Neural progenitor cell (in vitro differentiated cells): ENCODE measurements around the gene TMUB1. TPM values are rescaled to one million over a fixed set of nuclear protein-coding genes. Genes with fewer than 3 reads are reported as not detected.

Source experiments
- DNase-seq: peaks from one replicate; pipeline ENCODE4 v3.0.0-alpha.2; 2016; ENCODE audit warnings: low spot score
- H2AFZ ChIP-seq: fragments of 200-600 bp; sonication (generic); replicated peaks from 2 replicates; pipeline ENCODE4 v1.6.1; 2016; ENCODE audit warnings: antibody characterized with exemption
- H3F3A ChIP-seq: fragments of 200-600 bp; sonication (generic); 2 replicates; pipeline ENCODE4 v1.6.1; 2016; ENCODE audit warnings: antibody characterized with exemption, low read depth
- H3K27ac ChIP-seq: fragments of 200-600 bp; sonication (generic); 2 replicates; pipeline ENCODE4 v1.5.1; 2016; ENCODE audit warnings: mild to moderate bottlenecking
- H3K27me3 ChIP-seq: fragments of 200-600 bp; sonication (generic); 2 replicates; pipeline ENCODE4 v1.6.1; 2016; ENCODE audit warnings: mild to moderate bottlenecking, moderate library complexity
- H3K36me3 ChIP-seq: fragments of 200-600 bp; sonication (generic); 2 replicates; pipeline ENCODE4 v1.5.1; 2016
- H3K4me1 ChIP-seq: fragments of 200-600 bp; sonication (generic); 2 replicates; pipeline ENCODE4 v1.6.1; 2016; ENCODE audit warnings: mixed run types
- H3K4me2 ChIP-seq: fragments of 200-600 bp; sonication (generic); 2 replicates; pipeline ENCODE4 v1.6.1; 2016
- H3K4me3 ChIP-seq: fragments of 200-600 bp; sonication (generic); 2 replicates; pipeline ENCODE4 v1.5.1; 2016
- H3K79me2 ChIP-seq: fragments of 200-600 bp; sonication (generic); 2 replicates; pipeline ENCODE4 v1.6.1; 2016; ENCODE audit warnings: low read depth
- H3K9ac ChIP-seq: fragments of 200-600 bp; sonication (generic); 2 replicates; pipeline ENCODE4 v1.6.1; 2016
- H3K9me3 ChIP-seq: fragments of 200-600 bp; sonication (generic); 2 replicates; pipeline ENCODE4 v1.5.1; 2016; ENCODE audit warnings: low read depth
- H4K20me1 ChIP-seq: fragments of 200-600 bp; sonication (generic); 2 replicates; pipeline ENCODE4 v1.6.1; 2016; ENCODE audit warnings: low read depth
- H3K27ac Mint-ChIP-seq: 3 replicates; pipeline ENCODE4 v1.8.0; 2021; ENCODE audit warnings: mixed read lengths
- H3K27me3 Mint-ChIP-seq: 2 replicates; pipeline ENCODE4 v1.8.0; 2022; ENCODE audit warnings: low read depth, mild to moderate bottlenecking, inconsistent platforms, moderate library complexity, mixed read lengths; ENCODE audit not compliant: insufficient read depth
- H3K36me3 Mint-ChIP-seq: 3 replicates; pipeline ENCODE4 v1.8.0; 2021; ENCODE audit warnings: mixed read lengths
- H3K4me1 Mint-ChIP-seq: 3 replicates; pipeline ENCODE4 v1.8.0; 2021; ENCODE audit warnings: mixed read lengths
- H3K4me3 Mint-ChIP-seq: 3 replicates; pipeline ENCODE4 v1.8.0; 2021; ENCODE audit warnings: mild to moderate bottlenecking, moderate library complexity, mixed read lengths
- H3K9me3 Mint-ChIP-seq: 3 replicates; pipeline ENCODE4 v1.8.0; 2020; ENCODE audit warnings: mixed read lengths
- CTCF ChIP-seq: fragments of 200-600 bp; sonication (generic); IDR thresholded peaks from 2 replicates; pipeline ENCODE4 v1.5.1; 2017; ENCODE audit warnings: antibody characterized with exemption, mild to moderate bottlenecking
- EZH2 ChIP-seq: fragments of 200-600 bp; sonication (generic); IDR thresholded peaks from 2 replicates; pipeline ENCODE4 v1.6.1; 2017; ENCODE audit warnings: antibody characterized with exemption, mild to moderate bottlenecking, moderate library complexity
- EZH2phosphoT487 ChIP-seq: fragments of 200-600 bp; sonication (generic); IDR thresholded peaks from 2 replicates; pipeline ENCODE4 v1.6.1; 2017; ENCODE audit warnings: antibody characterized with exemption
- total RNA-seq: library from RNA; depleted of rRNA; stranded (reverse); fragments of >200 nt; gene quantifications from 2 replicates; pipeline ENCODE4 v1.2.3, GENCODE V29; 2015; ENCODE audit warnings: low replicate concordance

The TMUB1 gene
- total RNA-seq, 1 donor from 2014 or later, result 6.0 TPM

- Histone ChIP-seq H4K20me1 (peaks cover 23% of the 10 kb centered on the region), H3K4me3 (no peak overlapping the region), H3K9me3 (no peaks in the 10 kb centered on the region), H3K79me2 (no peaks in the 10 kb centered on the region), H3K9ac (no peak overlapping the region), H3K4me1 (no peaks in the 10 kb centered on the region), H3K4me2 (no peak overlapping the region), H3K27ac (no peak overlapping the region), H3K27me3 (peaks cover 35% of the 10 kb centered on the region), H2AFZ (no peak overlapping the region), H3F3A (peaks cover 7% of the 10 kb centered on the region), H3K36me3 (no peaks in the 10 kb centered on the region)
- no peaks in the 10 kb centered on the region for H3K9me3 Mint-ChIP-seq
- no peak for DNase-seq
- no peak overlapping the region for H3K27ac Mint-ChIP-seq
- TF ChIP-seq EZH2phosphoT487 (no peak), CTCF (no peak), EZH2 (no peak)
- H3K36me3 Mint-ChIP-seq, result no peaks in the 10 kb centered on the region
- no peak overlapping the region for H3K4me3 Mint-ChIP-seq
- peaks cover 10% of the 10 kb centered on the region for H3K27me3 Mint-ChIP-seq
- no peaks in the 10 kb centered on the region for H3K4me1 Mint-ChIP-seq
These were observed 36.4 kb downstream of the TMUB1 start for GRCh38 chr7:151046603-151047573.

GRCh38 chr7:151045967-151046366, 37.3 kb downstream of the TMUB1 start:
- no peak overlapping the region for H3K4me3 ChIP-seq
- peaks cover 15% of the 10 kb centered on the region for H4K20me1 ChIP-seq
- H3K27me3 ChIP-seq, result peaks cover 26% of the 10 kb centered on the region
- no peak overlapping the region for H3K4me2 ChIP-seq
- no peaks in the 10 kb centered on the region for H3K4me1 ChIP-seq
- Mint-ChIP-seq H3K4me3 (no peak overlapping the region), H3K36me3 (no peaks in the 10 kb centered on the region), H3K4me1 (no peaks in the 10 kb centered on the region), H3K27ac (no peak overlapping the region), H3K9me3 (no peaks in the 10 kb centered on the region), H3K27me3 (peaks cover 10% of the 10 kb centered on the region)
- H3K27ac ChIP-seq, result no peak overlapping the region
- no peak for TF ChIP-seq EZH2
- no peak for TF ChIP-seq CTCF
- TF ChIP-seq EZH2phosphoT487, result no peak
- no peaks in the 10 kb centered on the region for H3K9me3 ChIP-seq
- no peak overlapping the region for H2AFZ ChIP-seq
- no peak overlapping the region for H3K9ac ChIP-seq
- DNase-seq, result no peak
- no peaks in the 10 kb centered on the region for H3K36me3 ChIP-seq
- H3K79me2 ChIP-seq, result no peaks in the 10 kb centered on the region
- H3F3A ChIP-seq, result peaks cover 2% of the 10 kb centered on the region

GRCh38 chr7:151045262-151045661, 38.0 kb downstream of the TMUB1 start:
- no peaks in the 10 kb centered on the region for H3F3A ChIP-seq
- Mint-ChIP-seq H3K4me1 (no peaks in the 10 kb centered on the region), H3K9me3 (no peaks in the 10 kb centered on the region), H3K27me3 (peaks cover 6% of the 10 kb centered on the region), H3K4me3 (no peak overlapping the region), H3K27ac (no peak overlapping the region), H3K36me3 (no peaks in the 10 kb centered on the region)
- H3K9me3 ChIP-seq, result no peaks in the 10 kb centered on the region
- TF ChIP-seq CTCF, result no peak
- TF ChIP-seq EZH2phosphoT487, result no peak
- TF ChIP-seq EZH2, result no peak
- no peak overlapping the region for H2AFZ ChIP-seq
- DNase-seq, result no peak
- no peak overlapping the region for H3K4me3 ChIP-seq
- H3K79me2 ChIP-seq, result no peaks in the 10 kb centered on the region
- H3K9ac ChIP-seq, result no peak overlapping the region
- no peaks in the 10 kb centered on the region for H3K36me3 ChIP-seq
- no peak overlapping the region for H3K27ac ChIP-seq
- peaks cover 8% of the 10 kb centered on the region for H4K20me1 ChIP-seq
- H3K4me1 ChIP-seq, result no peaks in the 10 kb centered on the region
- H3K4me2 ChIP-seq, result no peak overlapping the region
- peaks cover 19% of the 10 kb centered on the region for H3K27me3 ChIP-seq
